H1 (cell line): ENCODE results near the gene STARD7. TPM values are rescaled to one million over a fixed set of nuclear protein-coding genes. Genes with fewer than 3 reads are reported as not detected.
A peak's percentile ranks its signal among the peaks of the same experiment; 100 is the strongest.

ENCODE experiments used
- CTCF ChIA-PET: fragments of 300-600 bp; sonication (Branson Sonifier 250); formaldehyde crosslinking; loops from one replicate; lab custom pipeline; 2021; ENCODE audit not compliant: partially characterized antibody; lab: Charles Lee
- POLR2A ChIA-PET: fragments of 300-600 bp; sonication (Branson Sonifier 250); formaldehyde crosslinking; loops from one replicate; lab custom pipeline; 2021; ENCODE audit warnings: inconsistent platforms; ENCODE audit not compliant: partially characterized antibody; lab: Charles Lee
- DNase-seq, 2 experiments: peaks; one replicate each; pipeline versions ENCODE4 v3.0.0 to v3.0.0-alpha.2; 2010 to 2022; ENCODE audit warnings: low spot score in 2 of 2, low read depth in 1 of 2, mixed read lengths in 1 of 2
- FAIRE-seq: peaks from 2 replicates; lab custom pipeline; 2011; peaks lifted over from hg19 to GRCh38; lab: Jason Lieb, UNC
- H2AFZ ChIP-seq: 2 replicates; pipeline ENCODE4 v1.8.1; 2012; ENCODE audit warnings: low read length, inconsistent platforms
- H2AK5ac ChIP-seq: 2 replicates; pipeline ENCODE4 v1.6.1; 2013; ENCODE audit warnings: low read depth, low read length
- H2BK120ac ChIP-seq: replicated peaks from 2 replicates; pipeline ENCODE3; 2013; ENCODE audit warnings: low read depth, low read length, inconsistent platforms
- H2BK12ac ChIP-seq: 2 replicates; pipeline ENCODE4 v1.6.1; 2013; ENCODE audit warnings: low read depth, low read length
- H2BK15ac ChIP-seq: 2 replicates; pipeline ENCODE4 v1.6.1; 2013; ENCODE audit warnings: low read length
- H2BK20ac ChIP-seq: 2 replicates; pipeline ENCODE4 v1.6.1; 2013; ENCODE audit warnings: low read length
- H2BK5ac ChIP-seq: 2 replicates; pipeline ENCODE4 v1.6.1; 2013; ENCODE audit warnings: low read depth, low read length
- H3K14ac ChIP-seq: 2 replicates; pipeline ENCODE4 v1.6.1; 2013; ENCODE audit warnings: inconsistent platforms; ENCODE audit not compliant: insufficient read length
- H3K18ac ChIP-seq: 2 replicates; pipeline ENCODE4 v1.6.1; 2013; ENCODE audit warnings: low read length; ENCODE audit errors: extremely low read depth
- H3K23ac ChIP-seq: 2 replicates; pipeline ENCODE4 v1.6.1; 2013; ENCODE audit warnings: inconsistent platforms; ENCODE audit not compliant: insufficient read length
- H3K23me2 ChIP-seq: 2 replicates; pipeline ENCODE4 v1.6.1; 2013; ENCODE audit warnings: low read depth, low read length
- H3K27ac ChIP-seq: 2 replicates; pipeline ENCODE4 v1.6.1; 2011; ENCODE audit warnings: low read depth, low read length, inconsistent platforms
- H3K27me3 ChIP-seq, 4 experiments: replicated peaks in 1 of 4; 1 replicate in 1 of 4; 2 replicates in 3 of 4; pipeline versions ENCODE4 v1.6.1 to v1.8.1; 2011 to 2013; ENCODE audit warnings: low read length in 3 of 4, mild to moderate bottlenecking in 3 of 4, inconsistent platforms in 2 of 4, mixed read lengths in 2 of 4, moderate library complexity in 1 of 4; ENCODE audit not compliant: control insufficient read depth in 3 of 4, insufficient read depth in 3 of 4; ENCODE audit errors: extremely low read depth in 1 of 4
- H3K36me3 ChIP-seq, 4 experiments: 2 replicates each; pipeline versions ENCODE4 v1.6.1 to v1.8.1; 2011 to 2013; ENCODE audit warnings: mild to moderate bottlenecking in 4 of 4, low read length in 3 of 4, moderate library complexity in 2 of 4, control low read depth in 1 of 4, inconsistent platforms in 1 of 4; ENCODE audit not compliant: insufficient read depth in 4 of 4, control insufficient read depth in 2 of 4
- H3K4ac ChIP-seq: replicated peaks from 2 replicates; pipeline ENCODE3; 2013; ENCODE audit warnings: low read length, low read depth, mixed read lengths, inconsistent platforms; ENCODE audit not compliant: insufficient read length
- H3K4me1 ChIP-seq, 4 experiments: replicated peaks in 1 of 4; 1 replicate in 1 of 4; 2 replicates in 3 of 4; pipeline versions ENCODE4 v1.6.1 to v1.8.1; 2011 to 2013; ENCODE audit warnings: low read length in 3 of 4, inconsistent platforms in 2 of 4, mixed read lengths in 1 of 4; ENCODE audit not compliant: insufficient read depth in 4 of 4, control insufficient read depth in 3 of 4
- H3K4me2 ChIP-seq, 2 experiments: 2 replicates each; pipeline versions ENCODE4 v1.6.1 to v1.8.1; 2011 to 2013; ENCODE audit warnings: low read depth in 2 of 2, low read length in 2 of 2, control low read depth in 1 of 2, inconsistent platforms in 1 of 2, mild to moderate bottlenecking in 1 of 2; ENCODE audit not compliant: insufficient read depth in 1 of 2
- H3K4me3 ChIP-seq, 4 experiments: fragments of 200-600, 300-600 bp in 1 of 4; sonication (generic), shearing (Covaris generic), sonication (Bioruptor Twin) in 1 of 4; 2 replicates each; pipeline versions ENCODE4 v1.5.1 to v1.8.1; 2011 to 2016; ENCODE audit warnings: low read length in 4 of 4, low read depth in 3 of 4, control low read depth in 2 of 4, inconsistent platforms in 2 of 4, mild to moderate bottlenecking in 2 of 4, mixed read lengths in 1 of 4, moderate library complexity in 1 of 4; ENCODE audit not compliant: insufficient read depth in 2 of 4; ENCODE audit errors: extremely low read depth in 1 of 4
- H3K56ac ChIP-seq: replicated peaks from 2 replicates; pipeline ENCODE3; 2013; ENCODE audit warnings: low read depth, mild to moderate bottlenecking, mixed read lengths, low read length, inconsistent platforms; ENCODE audit not compliant: insufficient read length
- H3K79me1 ChIP-seq: 2 replicates; pipeline ENCODE4 v1.6.1; 2013; ENCODE audit warnings: low read depth, low read length, control low read depth
- H3K79me2 ChIP-seq, 2 experiments: 2 replicates each; pipeline versions ENCODE4 v1.6.1 to v1.8.1; 2012 to 2013; ENCODE audit warnings: low read length in 2 of 2, mild to moderate bottlenecking in 2 of 2, inconsistent platforms in 1 of 2; ENCODE audit not compliant: insufficient read depth in 2 of 2, control insufficient read depth in 1 of 2
- H3K9ac ChIP-seq, 4 experiments: replicated peaks in 1 of 4; 1 replicate in 1 of 4; 2 replicates in 3 of 4; pipeline versions ENCODE4 v1.6.1 to v1.8.1; 2011 to 2013; ENCODE audit warnings: low read depth in 3 of 4, low read length in 3 of 4, control low read depth in 2 of 4, mild to moderate bottlenecking in 2 of 4, moderate library complexity in 2 of 4, inconsistent platforms in 1 of 4; ENCODE audit errors: extremely low read depth in 1 of 4
- H3K9me3 ChIP-seq, 2 experiments: 2 replicates each; pipeline versions ENCODE4 v1.6.1 to v1.8.1; 2012 to 2013; ENCODE audit warnings: mild to moderate bottlenecking in 2 of 2, moderate library complexity in 2 of 2, control low read depth in 1 of 2, inconsistent platforms in 1 of 2, low read depth in 1 of 2, low read length in 1 of 2, mixed read lengths in 1 of 2; ENCODE audit not compliant: insufficient read depth in 2 of 2
- H4K20me1 ChIP-seq, 2 experiments: replicated peaks in 1 of 2; 2 replicates each; pipeline versions ENCODE3 to v1.8.1; 2011 to 2013; ENCODE audit warnings: inconsistent platforms in 2 of 2, low read length in 2 of 2, mild to moderate bottlenecking in 1 of 2; ENCODE audit not compliant: insufficient read depth in 2 of 2, control insufficient read depth in 1 of 2
- H4K5ac ChIP-seq: 2 replicates; pipeline ENCODE4 v1.6.1; 2013; ENCODE audit warnings: low read length, low read depth, mixed read lengths, inconsistent platforms; ENCODE audit not compliant: insufficient read length
- H4K8ac ChIP-seq: 2 replicates; pipeline ENCODE4 v1.8.0; 2013; ENCODE audit warnings: mild to moderate bottlenecking, moderate library complexity, low read length, inconsistent platforms; ENCODE audit not compliant: insufficient read depth; ENCODE audit errors: extremely low read depth
- H4K91ac ChIP-seq: replicated peaks from 2 replicates; pipeline ENCODE3; 2013; ENCODE audit warnings: low read length, mixed read lengths, inconsistent platforms; ENCODE audit not compliant: insufficient read length
- ASH2L ChIP-seq: fragments of 200-600, 300-600 bp; sonication (generic); IDR thresholded peaks from one replicate; pipeline ENCODE4 v1.7.1; 2017; ENCODE audit warnings: low read length
- EZH2 ChIP-seq: fragments of 200-600 bp; sonication (generic); IDR thresholded peaks from 2 replicates; pipeline ENCODE4 v1.7.1; 2012; ENCODE audit warnings: low read depth, mild to moderate bottlenecking, moderate library complexity, low read length, inconsistent platforms; ENCODE audit not compliant: severe bottlenecking
- SIN3A ChIP-seq, 2 experiments: IDR thresholded peaks in 1 of 2; conservative IDR thresholded peaks in 1 of 2; 2 replicates each; pipeline ENCODE4 v1.6.1; 2011 to 2012; ENCODE audit warnings: low read length in 2 of 2, improper control_type of control experiment in 1 of 2, low read depth in 1 of 2, mild to moderate bottlenecking in 1 of 2
- SP2 ChIP-seq: IDR thresholded peaks from 2 replicates; pipeline ENCODE4 v1.6.1; 2012; ENCODE audit warnings: mild to moderate bottlenecking, low read length, inconsistent platforms
- TCF12 ChIP-seq: IDR thresholded peaks from 2 replicates; pipeline ENCODE4 v1.6.1; 2011; ENCODE audit warnings: low read depth, mild to moderate bottlenecking, low read length
- WGBS, 2 experiments: shearing (Covaris generic) in 1 of 2; methylation state at CpG; one replicate each; pipeline versions ENCODE4 v1.1.6 to v1.1.7; 2013 to 2015; ENCODE audit warnings: low lambda C conversion rate in 2 of 2, mixed read lengths in 2 of 2, inconsistent platforms in 1 of 2, low coverage in 1 of 2, missing lambda C conversion rate in 1 of 2; ENCODE audit not compliant: insufficient replicate concordance in 2 of 2, insufficient coverage in 1 of 2, insufficient read length in 1 of 2; ENCODE audit errors: extremely low coverage in 1 of 2, missing lambda C conversion rate in 1 of 2; 5-methylcytosine and 5-hydroxymethylcytosine counted together
- polyA plus RNA-seq, 7 experiments: library from polyadenylated mRNA; depleted of rRNA in 3 of 7; stranded (reverse) in 5 of 7; unstranded in 2 of 7; fragments of >200 nt in 5 of 7; fragments of 200-250 nt in 2 of 7; gene quantifications; 1 replicate in 5 of 7; 2 replicates in 1 of 7; 4 replicates in 1 of 7; pipeline versions ENCODE4 v1.2.1 to v1.2.3, GENCODE V29; 2011 to 2013; ENCODE audit warnings: missing spikeins in 2 of 7, mixed read lengths in 2 of 7
- total RNA-seq: library from RNA; stranded (reverse); fragmentation: NEBNext Ultra II Directional; extraction: Animal tissue kit (Norgen Biotek cat#: 25700); gene quantifications from 2 replicates; pipeline ENCODE4 v1.2.1, GENCODE V29; 2021
- TF ChIP-seq, protein P1 (sequence below): IDR thresholded peaks from 2 replicates; pipeline ENCODE4 v1.6.1; 2011; ENCODE audit warnings: low read length, improper control_type of control experiment

STARD7 gene
- total and polyA plus RNA-seq, 2 of the 8 experiments (the other 6 are each of a cell fraction or from before 2014, with no cell fraction given), result 89.1 to 200 TPM

DNA sequence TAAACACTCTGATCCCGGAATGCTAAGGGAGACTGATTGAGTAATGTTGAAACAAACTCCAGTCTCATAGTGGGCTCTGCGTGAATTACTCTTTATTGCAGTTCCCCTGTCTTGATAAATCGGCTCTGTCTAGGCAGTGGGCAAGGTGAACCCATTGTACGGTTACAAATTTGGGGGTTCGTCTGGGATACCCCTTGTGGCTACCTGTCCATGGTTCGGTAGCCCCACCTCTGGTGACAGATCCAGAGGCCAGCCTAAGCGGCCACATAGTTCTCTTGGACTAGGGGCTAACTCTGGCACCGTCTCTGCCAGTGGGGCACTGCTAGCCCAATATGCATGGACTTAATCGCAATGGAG, 1.1 kb upstream of the STARD7 start:
- H3K14ac ChIP-seq, result no peak overlapping the region
- no peak overlapping the region for H2BK15ac ChIP-seq
- no peak for TF ChIP-seq SIN3A (conservative IDR thresholded peaks at IDR 0.05 in 1 of 2, IDR thresholded peaks at IDR 0.05 in 1 of 2; ENCODE audit: low read depth in 1 of 2, low read length in 2 of 2)
- TF ChIP-seq TCF12, result no peak
- no peak for TF ChIP-seq SP2
- no peak for TF ChIP-seq ASH2L
- TF ChIP-seq, protein P1, sequence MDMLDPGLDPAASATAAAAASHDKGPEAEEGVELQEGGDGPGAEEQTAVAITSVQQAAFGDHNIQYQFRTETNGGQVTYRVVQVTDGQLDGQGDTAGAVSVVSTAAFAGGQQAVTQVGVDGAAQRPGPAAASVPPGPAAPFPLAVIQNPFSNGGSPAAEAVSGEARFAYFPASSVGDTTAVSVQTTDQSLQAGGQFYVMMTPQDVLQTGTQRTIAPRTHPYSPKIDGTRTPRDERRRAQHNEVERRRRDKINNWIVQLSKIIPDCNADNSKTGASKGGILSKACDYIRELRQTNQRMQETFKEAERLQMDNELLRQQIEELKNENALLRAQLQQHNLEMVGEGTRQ, result no peak
- no peak for TF ChIP-seq EZH2
- H4K20me1 ChIP-seq, result peaks cover 12 to 17% of the 10 kb centered on the region in 2 experiments
- H2BK20ac ChIP-seq, result no peak overlapping the region
- peaks cover 27 to 38% of the 10 kb centered on the region in 2 experiments for H3K79me2 ChIP-seq
- H4K8ac ChIP-seq, result no peak overlapping the region
- no peak overlapping the region for H2AFZ ChIP-seq
- DNase-seq (no peak), FAIRE-seq (no peak)
- H3K4ac ChIP-seq, result no peak overlapping the region
- no peaks in the 10 kb centered on the region for H3K36me3 ChIP-seq
- ChIA-PET CTCF (interaction anchor here (1.4 kb wide), 1 partner anchor 27 kb away, joined by 4 read pairs; no protein-coding TSS in a partner anchor), POLR2A (interaction anchor here (0.8 to 2.9 kb wide), 8 partner anchors 12 to 95 kb away, joined by 3 to 13 read pairs (median 4); partner anchors contain the start of gene SNRNP200)
- peak overlapping the region; percentile 75 to 80 for H3K4me2 ChIP-seq
- H3K27me3 ChIP-seq, result no peaks in the 10 kb centered on the region
- H3K9me3 ChIP-seq, result no peaks in the 10 kb centered on the region
- H3K23ac ChIP-seq, result no peak overlapping the region
- 92% methylated on average over 9 of the region's 9 CpGs; no CpG with 5 or more reads in 1 of the 2 experiments for WGBS, 2 experiments
- no peak overlapping the region for H2BK120ac ChIP-seq
- peak overlapping the region; percentile 60 to 93 (median 76); a peak in 5 of 8 replicates for H3K4me3 ChIP-seq
- no peak overlapping the region for H2BK5ac ChIP-seq
- H3K56ac ChIP-seq, result no peak overlapping the region
- H3K23me2 ChIP-seq, result peaks cover 8% of the 10 kb centered on the region; the same call in 1 of the 2 replicates
- peaks cover 3% of the 10 kb centered on the region; the same call in 1 of the 2 replicates for H3K79me1 ChIP-seq
- no peak overlapping the region for H4K5ac ChIP-seq
- H3K27ac ChIP-seq, result peak overlapping the region; percentile 45; the same call in 1 of the 2 replicates
- H3K18ac ChIP-seq, result no peak overlapping the region
- no peak overlapping the region for H2BK12ac ChIP-seq
- H2AK5ac ChIP-seq, result no peak overlapping the region
- H4K91ac ChIP-seq, result peak overlapping the region; percentile 42
- H3K4me1 ChIP-seq, result peaks cover 4 to 5% (median 4%) of the 10 kb centered on the region in 4 experiments; a peak in 5 of 7 replicates
- H3K9ac ChIP-seq, result peak overlapping the region in 1 of 4 experiments; percentile 16; a peak in 2 of 7 replicates
